WI38 (cell line): ENCODE results near the gene PLEKHH2.
"Not testable (repeated sequence)": the region's sequence is repeated elsewhere in the genome, so short reads cannot be mapped to it uniquely, and the experiment has no call there.

Source experiments
- H3K4me3 ChIP-seq: 2 replicates; pipeline ENCODE4 v1.5.1; 2011; ENCODE audit warnings: low read depth, mild to moderate bottlenecking, control low read depth, low read length
- TF ChIP-seq, protein P1 (sequence below): IDR thresholded peaks from 2 replicates; pipeline ENCODE4 v1.5.1; 2012; ENCODE audit warnings: low read depth, mild to moderate bottlenecking, control low read depth, low read length

PLEKHH2 gene

DNA sequence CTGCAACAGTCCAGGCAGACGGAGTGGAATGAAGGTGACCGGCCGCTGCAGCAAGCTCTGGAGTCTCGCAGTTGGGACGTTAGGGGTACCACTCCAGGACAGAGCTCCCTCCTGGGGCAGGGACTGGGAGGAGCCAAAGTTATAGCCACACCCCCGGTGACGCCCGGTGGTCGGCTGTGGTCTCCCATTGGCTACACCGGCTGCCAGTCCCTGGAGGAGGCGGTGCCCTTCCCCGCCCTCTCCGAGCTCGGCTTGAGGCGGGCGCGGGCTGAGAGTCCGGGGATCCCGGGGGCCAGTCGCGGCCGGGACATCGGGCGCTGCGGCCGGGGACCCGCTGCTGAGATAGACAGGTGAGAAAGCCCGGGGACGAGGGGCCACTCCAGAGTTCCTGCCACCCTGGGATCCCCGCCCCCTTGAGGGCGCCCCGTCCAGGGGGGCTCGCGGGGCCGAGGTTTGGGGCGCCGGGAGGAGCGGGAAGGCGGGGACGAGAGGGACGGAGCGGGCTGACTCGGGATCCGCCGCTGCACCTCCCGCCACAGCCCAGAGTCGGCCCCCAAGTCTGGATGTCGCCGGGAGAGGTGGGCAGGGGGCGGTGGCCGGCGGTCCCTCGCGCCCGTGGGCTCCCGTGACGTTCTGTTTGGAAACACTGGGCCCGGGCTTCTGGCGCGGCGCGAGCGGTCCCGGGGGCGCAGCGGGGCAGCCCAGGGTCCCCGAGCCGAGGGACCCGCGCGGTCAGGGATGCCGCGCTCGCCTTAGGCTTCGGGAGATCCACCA is at the start of gene PLEKHH2:
Gene PLEKHH2, plus strand, starts transcription at position 231 of the 774 bp plus-strand sequence. CDS start 7,414 bp downstream, outside the sequence.
- H3K4me3 ChIP-seq = peak within 1 kb of the TSS; percentile 86
- TF ChIP-seq, protein P1, sequence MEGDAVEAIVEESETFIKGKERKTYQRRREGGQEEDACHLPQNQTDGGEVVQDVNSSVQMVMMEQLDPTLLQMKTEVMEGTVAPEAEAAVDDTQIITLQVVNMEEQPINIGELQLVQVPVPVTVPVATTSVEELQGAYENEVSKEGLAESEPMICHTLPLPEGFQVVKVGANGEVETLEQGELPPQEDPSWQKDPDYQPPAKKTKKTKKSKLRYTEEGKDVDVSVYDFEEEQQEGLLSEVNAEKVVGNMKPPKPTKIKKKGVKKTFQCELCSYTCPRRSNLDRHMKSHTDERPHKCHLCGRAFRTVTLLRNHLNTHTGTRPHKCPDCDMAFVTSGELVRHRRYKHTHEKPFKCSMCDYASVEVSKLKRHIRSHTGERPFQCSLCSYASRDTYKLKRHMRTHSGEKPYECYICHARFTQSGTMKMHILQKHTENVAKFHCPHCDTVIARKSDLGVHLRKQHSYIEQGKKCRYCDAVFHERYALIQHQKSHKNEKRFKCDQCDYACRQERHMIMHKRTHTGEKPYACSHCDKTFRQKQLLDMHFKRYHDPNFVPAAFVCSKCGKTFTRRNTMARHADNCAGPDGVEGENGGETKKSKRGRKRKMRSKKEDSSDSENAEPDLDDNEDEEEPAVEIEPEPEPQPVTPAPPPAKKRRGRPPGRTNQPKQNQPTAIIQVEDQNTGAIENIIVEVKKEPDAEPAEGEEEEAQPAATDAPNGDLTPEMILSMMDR = no peak

DNA sequence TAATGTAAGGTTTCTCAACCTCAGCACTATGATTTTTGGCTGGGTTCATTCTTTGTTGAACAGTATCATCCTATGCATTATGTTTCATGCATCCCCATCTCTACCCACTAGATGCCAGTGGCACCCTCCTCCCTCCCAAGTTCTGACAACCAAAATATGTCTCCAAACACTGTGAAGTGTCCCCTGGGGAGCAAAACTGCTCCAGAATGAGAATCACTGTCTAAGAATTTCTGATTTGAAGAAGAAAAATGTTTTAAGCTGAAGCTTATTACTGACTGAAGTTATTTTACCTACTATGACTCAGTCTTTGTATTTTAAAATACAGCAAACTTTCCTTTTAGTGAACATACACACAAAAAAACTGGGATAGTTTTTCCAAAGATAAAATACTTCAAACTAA is 44.6 kb upstream of the PLEKHH2 start:
- TF ChIP-seq, protein P1 = no peak
- no peak overlapping the region for H3K4me3 ChIP-seq

DNA sequence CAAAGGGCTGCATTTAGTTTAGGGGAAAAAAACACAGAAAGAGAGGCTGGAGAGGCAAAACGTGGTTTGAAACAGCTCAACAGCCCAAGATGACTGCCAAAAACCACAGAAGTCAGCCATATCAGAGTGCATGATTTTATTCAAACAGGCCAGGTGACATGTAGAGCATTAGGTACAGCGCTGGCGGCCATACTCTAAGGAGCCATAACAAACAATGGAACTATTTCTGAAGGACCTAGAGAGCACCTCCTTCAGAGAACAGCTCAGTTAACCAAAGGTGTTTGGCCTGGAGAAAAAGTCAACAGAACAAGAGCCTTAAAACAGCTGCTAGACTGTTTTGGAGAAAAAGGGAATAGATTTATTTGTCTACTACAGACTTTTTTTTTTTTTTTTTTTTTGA is 43.8 kb upstream of the PLEKHH2 start:
- TF ChIP-seq, protein P1 = no peak
- H3K4me3 ChIP-seq = no peak overlapping the region

DNA sequence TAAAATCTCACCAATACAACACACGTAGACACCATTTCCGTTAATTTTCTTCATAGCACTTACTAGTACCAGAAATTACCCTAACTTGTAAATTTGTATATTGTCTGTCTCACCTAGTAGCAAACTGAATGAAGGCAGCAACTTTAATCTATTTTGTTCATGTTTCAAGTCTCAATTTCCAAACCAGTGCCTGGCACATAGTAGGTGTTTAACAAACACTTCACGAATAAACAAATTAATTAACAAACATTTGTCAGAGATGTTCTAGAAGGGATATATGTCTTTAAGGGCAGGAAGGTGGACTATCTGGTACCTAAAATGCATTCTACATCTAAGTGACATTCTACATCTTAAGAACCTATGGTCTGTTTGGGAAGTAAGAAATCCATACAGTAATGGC is 42.2 kb upstream of the PLEKHH2 start:
- TF ChIP-seq, protein P1 = no peak
- peak overlapping the region; percentile 93 for H3K4me3 ChIP-seq

DNA sequence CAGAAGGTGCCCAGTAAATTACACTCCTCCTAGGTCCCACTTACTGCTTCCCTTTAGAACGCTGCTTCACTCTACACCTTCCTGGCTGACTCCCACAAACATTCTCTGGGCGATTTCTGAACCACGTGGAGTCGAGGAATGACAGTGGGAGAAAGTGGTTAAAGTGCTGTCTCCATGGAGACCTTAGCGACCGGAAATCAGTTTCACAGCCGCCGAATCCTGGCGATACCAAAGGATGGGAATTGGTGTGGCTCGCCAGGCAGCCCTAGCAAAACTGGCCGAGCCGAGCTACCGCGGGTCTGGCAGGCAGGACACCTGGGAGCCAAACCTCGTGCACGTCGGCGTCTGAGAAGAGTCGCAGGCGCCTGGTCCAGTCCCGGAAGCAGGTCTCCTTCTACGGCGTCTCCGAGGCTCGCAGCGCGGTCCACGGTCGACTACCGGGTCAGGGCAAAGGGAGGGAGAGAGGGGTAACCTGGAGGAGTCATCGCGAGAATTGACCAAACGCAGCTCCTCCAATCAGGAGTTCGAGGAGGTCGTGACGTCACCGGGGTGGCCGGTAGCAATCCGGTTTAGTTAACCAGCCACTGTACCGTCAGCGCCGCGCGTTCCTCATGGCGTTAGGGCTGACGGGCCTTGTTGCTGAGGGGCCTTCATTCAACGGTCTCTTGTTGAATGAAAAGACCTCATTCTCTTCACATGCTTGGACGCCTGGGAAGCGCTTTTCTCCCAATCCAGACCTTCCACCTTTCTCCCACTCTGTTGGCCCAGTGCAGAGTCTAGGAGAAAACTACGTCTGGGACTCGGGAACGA is 41.3 kb upstream of the PLEKHH2 start, which contains the start of gene THADA:
Gene THADA, minus strand, starts transcription at position 436 of the 810 bp plus-strand sequence. CDS start 3,646 bp downstream, outside the sequence.
- TF ChIP-seq, protein P1 = no peak
- peak within 1 kb of the TSS; percentile 93 for H3K4me3 ChIP-seq

DNA sequence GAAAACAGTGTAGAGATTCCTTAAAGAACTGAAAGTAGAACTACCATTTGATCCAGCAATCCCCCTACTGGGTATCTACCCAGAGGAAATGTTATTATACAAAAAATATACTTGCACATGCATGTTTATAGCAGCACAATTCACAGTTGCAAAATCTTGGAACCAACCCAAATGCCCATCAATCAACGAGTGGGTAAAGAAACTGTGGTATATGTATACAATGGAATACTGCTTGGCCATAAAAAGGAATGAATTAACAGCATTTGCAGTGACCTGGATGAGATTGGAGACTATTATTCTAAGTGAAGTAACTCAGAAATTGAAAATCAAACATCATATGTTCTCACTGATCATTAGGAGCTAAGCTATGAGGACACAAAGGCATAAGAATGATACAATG is 36.5 kb upstream of the PLEKHH2 start:
- H3K4me3 ChIP-seq = not testable (repeated sequence)

DNA sequence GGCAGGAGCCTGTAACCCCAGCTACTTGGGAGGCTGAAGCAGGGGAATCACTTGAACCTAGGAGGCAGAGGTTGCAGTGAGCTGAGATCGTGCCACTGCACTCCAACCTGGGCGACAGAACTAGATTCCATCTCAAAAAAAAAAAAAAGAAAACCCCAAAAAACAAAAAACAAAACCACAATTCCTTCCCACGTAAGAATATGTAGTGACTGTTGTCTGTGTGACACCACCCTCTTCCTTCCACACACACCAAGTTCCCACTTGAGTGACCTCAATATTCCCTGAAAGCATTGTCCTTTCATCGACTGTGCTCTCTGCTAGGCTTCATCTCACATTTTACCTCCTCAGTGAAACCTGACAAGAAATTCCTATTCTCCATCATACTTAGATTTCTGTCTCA is 32.4 kb upstream of the PLEKHH2 start:
- TF ChIP-seq, protein P1 = no peak
- H3K4me3 ChIP-seq = no peak overlapping the region
